CD4-positive, alpha-beta T cell treated with Interferon gamma for 1 hour (primary cell): ENCODE results near the gene SPTB.
"Not testable (repeated sequence)": the region's sequence is repeated elsewhere in the genome, so short reads cannot be mapped to it uniquely, and the experiment has no call there.

Source experiments
- DNase-seq: peaks from one replicate; pipeline ENCODE4 v3.0.0-alpha.2; 2020

SPTB gene

GRCh38 chr14:64879635-64880220 lies at the start of gene SPTB:
SPTB (minus strand) TSS chr14:64879907; CDS start chr14:64823094, 56,813 bp downstream.
- peak; percentile 37 for DNase-seq

- no peak for DNase-seq
Observed at GRCh38 chr14:64929014-64929359, 49.3 kb upstream of the SPTB start.

GRCh38 chr14:64928239-64929013 lies 48.7 kb upstream of the SPTB start:
- DNase-seq, result no peak

GRCh38 chr14:64927031-64927430 lies 47.3 kb upstream of the SPTB start:
- DNase-seq, result no peak

DNA sequence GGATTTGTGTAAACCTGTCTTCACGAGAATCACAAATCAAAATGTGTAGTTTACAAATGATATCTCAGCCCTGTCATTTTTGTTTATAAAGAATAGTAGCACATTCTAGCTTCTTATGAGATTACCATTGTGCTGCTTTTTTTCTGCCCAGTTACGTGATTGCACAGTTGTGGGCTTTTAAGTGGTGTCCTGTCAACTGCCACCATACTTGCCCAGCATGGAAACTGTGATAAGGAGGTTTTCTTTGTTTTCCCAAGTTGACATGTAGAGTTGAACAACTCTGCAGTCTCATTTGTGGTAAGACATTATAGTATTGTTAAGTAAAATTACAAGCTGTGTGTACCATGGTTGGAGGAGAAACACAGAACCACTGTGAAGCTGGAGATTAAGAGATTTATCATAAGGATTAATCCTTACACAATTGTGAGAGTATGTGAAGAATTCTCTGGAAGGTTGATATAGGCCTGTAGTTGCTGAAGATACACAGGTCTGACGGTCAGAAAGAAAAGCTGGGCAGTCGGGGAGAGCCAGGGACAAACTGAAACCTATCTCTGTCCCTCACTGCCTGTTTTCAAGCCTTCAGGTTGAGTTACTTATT lies 46.8 kb upstream of the SPTB start:
- DNase-seq, result no peak

- DNase-seq, result no peak
Observed at GRCh38 chr14:64923015-64923414, 43.3 kb upstream of the SPTB start.

- no peak for DNase-seq
Observed at GRCh38 chr14:64920465-64920864, 40.8 kb upstream of the SPTB start.

DNA sequence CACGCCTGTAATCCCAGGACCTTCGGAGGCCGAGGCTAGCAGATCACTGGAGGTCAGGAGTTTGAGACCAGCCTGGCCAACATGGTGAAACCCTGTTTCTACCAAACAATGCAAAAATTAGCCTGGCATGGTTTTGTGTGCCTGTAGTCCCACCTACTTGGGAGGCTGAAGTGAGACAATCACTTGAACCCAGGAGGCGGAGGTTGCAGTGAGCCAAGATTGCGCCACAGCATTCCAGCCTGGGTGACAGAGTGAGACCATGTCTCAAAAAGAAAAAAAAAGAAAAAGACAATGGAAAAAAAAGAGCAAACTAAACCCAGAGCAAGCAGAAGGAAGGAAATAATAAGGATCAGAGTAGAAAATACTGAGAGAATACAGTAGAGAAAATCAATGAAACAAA lies 39.9 kb upstream of the SPTB start:
- DNase-seq, result no peak

GRCh38 chr14:64919215-64919614 lies 39.5 kb upstream of the SPTB start:
- no peak for DNase-seq

GRCh38 chr14:64918216-64918615 lies 38.5 kb upstream of the SPTB start:
- no peak for DNase-seq

GRCh38 chr14:64915797-64916196 lies 36.1 kb upstream of the SPTB start:
- peak; percentile 13 for DNase-seq

DNA sequence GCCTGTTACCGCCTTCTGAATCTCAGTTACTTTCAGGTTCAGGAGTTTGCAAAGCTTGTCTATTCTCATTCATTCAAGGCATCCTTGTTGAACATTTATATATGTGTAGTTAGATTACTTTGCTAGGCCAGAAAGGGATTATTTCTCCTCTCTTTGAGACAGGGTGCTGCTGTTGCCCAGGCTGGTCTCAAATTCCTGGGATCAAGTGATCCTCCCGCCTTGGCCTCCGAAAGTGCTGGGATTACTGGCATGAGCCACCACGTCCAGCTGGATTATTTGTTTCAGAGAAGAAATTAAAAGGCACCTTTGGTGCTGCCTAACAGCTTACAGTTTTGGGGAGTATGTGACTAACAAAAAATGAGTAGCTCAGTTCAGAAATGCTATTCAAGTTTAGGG lies 35.3 kb upstream of the SPTB start:
- no peak for DNase-seq

DNA sequence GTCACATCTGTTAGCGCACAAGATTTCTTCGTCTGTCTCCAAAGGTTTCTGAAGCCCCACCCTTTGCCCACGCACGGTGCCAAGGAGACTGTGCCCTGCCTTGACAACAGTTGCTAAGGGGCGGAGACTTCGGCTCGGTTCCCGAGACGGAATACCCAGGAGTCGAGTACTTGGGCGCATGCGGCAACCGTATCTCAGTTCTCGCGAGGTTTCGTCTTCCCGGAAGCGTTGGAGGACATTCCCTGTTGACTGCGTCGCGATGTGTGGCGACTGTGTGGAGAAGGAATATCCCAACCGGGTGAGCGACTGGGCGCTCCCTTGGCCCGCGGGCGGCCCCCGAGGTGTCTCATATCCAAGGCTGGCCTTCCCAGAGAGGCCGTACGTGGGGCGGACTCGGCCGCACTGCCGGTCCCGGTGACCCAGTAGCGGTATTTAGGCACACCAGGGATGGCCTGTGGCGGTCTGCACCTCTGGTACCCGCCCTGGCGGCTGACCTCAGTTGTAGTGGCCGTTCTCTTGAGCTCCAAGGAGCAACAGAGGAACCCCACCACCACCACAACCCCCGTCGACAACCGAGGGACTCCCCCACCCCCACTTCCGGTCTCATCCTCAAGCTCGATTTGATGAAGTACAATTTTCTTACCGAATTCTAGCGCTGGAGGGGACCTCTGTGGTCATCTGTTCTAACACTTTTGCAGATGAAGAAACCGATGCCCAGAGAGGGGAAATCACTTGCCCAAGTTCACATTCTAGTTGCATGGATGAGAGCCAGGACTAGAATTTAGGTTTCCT lies 34.7 kb upstream of the SPTB start, which contains the start of gene CHURC1:
TSS of gene CHURC1 (plus strand) at position 219 of the 792 bp plus-strand sequence. CDS start at position 260, 41 bp downstream.
- DNase-seq, result peak; percentile 99

- not testable (repeated sequence) for DNase-seq
Observed at GRCh38 chr14:64913477-64913876, 33.8 kb upstream of the SPTB start.

DNA sequence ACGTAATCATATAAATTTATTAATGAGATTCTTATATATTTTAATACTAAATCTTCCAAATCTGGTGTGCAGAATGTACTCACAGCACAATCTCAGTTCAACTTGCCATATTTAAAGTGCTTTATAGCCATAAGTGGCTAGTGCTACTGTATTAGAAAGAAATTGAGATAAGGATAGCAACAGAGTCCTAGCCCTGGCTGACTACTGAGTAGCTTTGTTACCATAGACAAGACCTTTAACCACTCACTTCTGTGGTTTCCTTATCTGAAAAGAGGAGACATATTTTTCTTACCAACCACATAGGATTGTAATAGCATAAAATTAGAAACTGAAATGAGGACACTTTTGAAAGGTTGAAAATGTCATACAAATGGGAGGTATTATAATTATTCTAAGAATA lies 32.6 kb upstream of the SPTB start:
- DNase-seq, result no peak

- no peak for DNase-seq
Observed at GRCh38 chr14:64910847-64911495, 31.3 kb upstream of the SPTB start.

GRCh38 chr14:64906022-64906421 lies 26.3 kb upstream of the SPTB start:
- no peak for DNase-seq

GRCh38 chr14:64899958-64900357 lies 20.3 kb upstream of the SPTB start:
- no peak for DNase-seq

- DNase-seq, result no peak
Observed at GRCh38 chr14:64891839-64892375, 12.2 kb upstream of the SPTB start.

DNA sequence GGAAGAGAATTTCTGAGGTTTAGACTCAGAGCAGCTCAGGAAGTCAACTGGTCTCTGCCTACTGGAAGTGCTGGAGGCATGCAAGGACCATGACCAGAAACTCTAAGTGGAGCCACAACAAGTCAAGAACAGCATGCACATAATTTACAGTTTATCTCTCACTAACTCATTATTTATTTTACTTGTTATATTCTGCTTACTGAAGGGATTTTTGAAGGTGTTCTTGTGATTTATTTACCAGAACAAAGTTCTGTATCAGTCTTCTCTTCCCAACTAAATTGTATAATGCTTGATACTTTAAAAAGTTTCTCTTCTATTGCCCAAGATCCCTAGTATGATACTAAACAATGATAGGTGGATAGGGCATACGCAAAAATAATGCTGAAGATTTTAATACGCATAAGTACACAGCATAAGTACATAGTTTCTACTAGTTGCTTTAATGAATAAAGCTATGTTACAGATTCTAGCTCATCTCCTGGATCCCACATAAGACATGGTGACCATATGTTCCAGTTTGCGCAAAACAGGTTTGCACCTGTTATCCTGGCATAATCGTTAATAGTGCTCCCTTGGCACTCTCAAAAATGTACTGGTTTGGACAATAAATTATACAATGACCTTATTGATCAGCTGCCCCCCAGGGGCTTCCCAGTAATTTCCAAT lies 11.6 kb upstream of the SPTB start:
- DNase-seq, result no peak

DNA sequence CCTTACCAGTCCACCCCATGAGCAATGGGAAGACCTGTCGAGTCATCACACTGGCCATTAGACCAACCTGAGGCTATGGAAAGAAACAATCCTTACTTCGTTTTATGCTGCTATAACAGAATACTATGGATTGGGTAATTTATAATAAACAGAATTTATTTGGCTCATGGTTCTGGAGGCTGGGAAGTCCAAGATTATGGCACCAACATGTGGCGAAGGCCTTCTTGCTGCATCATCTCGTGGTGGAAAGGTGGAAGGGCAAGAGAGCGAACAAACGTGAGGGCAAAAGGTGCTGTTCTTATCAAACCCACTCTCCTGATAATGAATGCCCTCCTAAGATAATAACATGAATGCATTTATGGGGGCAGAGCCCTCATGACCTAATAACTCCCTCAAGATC lies 9.6 kb upstream of the SPTB start:
- DNase-seq, result no peak

- DNase-seq, result no peak
Observed at GRCh38 chr14:64885559-64885958, 5.9 kb upstream of the SPTB start.
